Fibroblast of lung (primary cell): Measurements from ENCODE around the gene HSF4. TPM values are rescaled to one million over a fixed set of nuclear protein-coding genes. Genes with fewer than 3 reads are reported as not detected.

Source experiments
- DNase-seq, 2 donors: peaks; one replicate each; pipeline versions ENCODE4 v3.0.0 to v3.0.0-alpha.2; 2010; ENCODE audit warnings: low read depth in 2 of 2
- H2AFZ ChIP-seq: 2 replicates; pipeline ENCODE4 v1.5.1; 2012; ENCODE audit warnings: low read length, control low read depth, inconsistent platforms
- H3K27ac ChIP-seq: 2 replicates; pipeline ENCODE4 v1.5.1; 2011; ENCODE audit warnings: low read length, control low read depth; ENCODE audit not compliant: insufficient read depth
- H3K27me3 ChIP-seq: 2 replicates; pipeline ENCODE4 v1.5.1; 2011; ENCODE audit warnings: mild to moderate bottlenecking, low read length; ENCODE audit not compliant: control insufficient read depth, insufficient read depth
- H3K36me3 ChIP-seq: 2 replicates; pipeline ENCODE4 v1.5.1; 2011; ENCODE audit warnings: low read length; ENCODE audit not compliant: control insufficient read depth, insufficient read depth
- H3K4me1 ChIP-seq: 2 replicates; pipeline ENCODE4 v1.5.1; 2011; ENCODE audit warnings: low read length; ENCODE audit not compliant: control insufficient read depth, insufficient read depth; ENCODE audit errors: extremely low read depth
- H3K4me2 ChIP-seq: 2 replicates; pipeline ENCODE4 v1.5.1; 2011; ENCODE audit warnings: low read length, control low read depth; ENCODE audit not compliant: insufficient read depth; ENCODE audit errors: extremely low read depth
- H3K4me3 ChIP-seq, 4 experiments: fragments of 200-600 bp in 1 of 4; sonication (generic) in 1 of 4; replicated peaks in 1 of 4; 2 replicates each; pipeline ENCODE4 v1.5.1; 2011 to 2016; ENCODE audit warnings: low read length in 4 of 4, low read depth in 3 of 4, mild to moderate bottlenecking in 3 of 4, control low read depth in 2 of 4, inconsistent platforms in 1 of 4, mixed read lengths in 1 of 4; ENCODE audit not compliant: insufficient read depth in 1 of 4; ENCODE audit errors: control extremely low read depth in 1 of 4
- H3K79me2 ChIP-seq: 2 replicates; pipeline ENCODE4 v1.5.1; 2012; ENCODE audit warnings: mild to moderate bottlenecking, low read length, inconsistent platforms; ENCODE audit not compliant: control insufficient read depth, insufficient read depth
- H3K9ac ChIP-seq: 2 replicates; pipeline ENCODE4 v1.5.1; 2011; ENCODE audit warnings: mild to moderate bottlenecking, low read length, control low read depth; ENCODE audit not compliant: insufficient read depth
- H3K9me3 ChIP-seq: 2 replicates; pipeline ENCODE4 v1.5.1; 2012; ENCODE audit warnings: low read depth, low read length; ENCODE audit not compliant: control insufficient read depth, insufficient read depth
- H4K20me1 ChIP-seq: 2 replicates; pipeline ENCODE4 v1.5.1; 2011; ENCODE audit warnings: low read length; ENCODE audit not compliant: control insufficient read depth, insufficient read depth; ENCODE audit errors: extremely low read depth
- EZH2 ChIP-seq: IDR thresholded peaks from 2 replicates; pipeline ENCODE4 v1.5.1; 2012; ENCODE audit warnings: low read length, control low read depth, mild to moderate bottlenecking; ENCODE audit errors: missing control alignments
- polyA plus RNA-seq, 2 donors: library from polyadenylated mRNA; depleted of rRNA in 1 of 2; stranded (reverse) in 1 of 2; unstranded in 1 of 2; fragments of >200 nt; gene quantifications; 2 replicates each; pipeline ENCODE4 v1.2.1, GENCODE V29; 2011 to 2012; ENCODE audit warnings: missing spikeins in 1 of 2
- total RNA-seq: library from RNA; depleted of rRNA; stranded (reverse); fragments of >200 nt; gene quantifications from 2 replicates; pipeline ENCODE4 v1.2.1, GENCODE V29; 2014
- TF ChIP-seq, protein P1 (sequence below), 2 donors: IDR thresholded peaks in 1 of 2; conservative IDR thresholded peaks in 1 of 2; 1 replicate in 1 of 2; 2 replicates in 1 of 2; pipeline ENCODE4 v1.5.1; 2011 to 2012; ENCODE audit warnings: low read length in 2 of 2, control low read depth in 1 of 2, inconsistent platforms in 1 of 2, low read depth in 1 of 2, mild to moderate bottlenecking in 1 of 2

HSF4 gene
- total and polyA plus RNA-seq, 2 donors (not counting 1 experiment from before 2014, with no cell fraction given): 6.4 to 25.8 TPM

DNA sequence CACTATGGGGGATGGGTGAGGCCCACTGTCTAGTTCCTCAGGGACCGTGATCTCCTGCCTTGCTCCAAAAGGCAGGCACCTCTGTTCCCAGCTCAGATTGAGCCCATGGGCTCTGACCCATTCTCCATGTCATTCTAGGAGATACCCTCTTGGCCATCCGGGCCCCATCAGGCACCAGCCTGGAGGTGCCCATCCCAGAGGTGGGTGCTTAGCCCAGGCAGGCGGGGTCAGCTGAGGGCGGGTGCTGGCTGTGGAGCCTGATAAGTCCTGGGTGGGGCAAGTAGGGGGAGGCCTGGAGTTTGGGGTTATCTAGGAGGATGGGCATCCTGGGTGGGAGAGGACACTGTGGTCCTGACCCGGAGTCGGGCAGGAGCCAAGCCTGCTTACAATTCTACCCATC lies 29.7 kb downstream of the HSF4 start:
- H3K4me2 ChIP-seq: no peak overlapping the region
- peaks cover 30% of the 10 kb centered on the region for H3K36me3 ChIP-seq
- no peaks in the 10 kb centered on the region for H3K9me3 ChIP-seq
- H3K9ac ChIP-seq: no peak overlapping the region
- DNase-seq: no peak
- H3K79me2 ChIP-seq: peaks cover 27% of the 10 kb centered on the region
- no peaks in the 10 kb centered on the region for H3K27me3 ChIP-seq
- H3K4me3 ChIP-seq: no peak overlapping the region
- no peak overlapping the region for H2AFZ ChIP-seq
- H3K4me1 ChIP-seq: peaks cover 19% of the 10 kb centered on the region
- H4K20me1 ChIP-seq: no peaks in the 10 kb centered on the region
- no peak for TF ChIP-seq EZH2
- TF ChIP-seq, protein P1, sequence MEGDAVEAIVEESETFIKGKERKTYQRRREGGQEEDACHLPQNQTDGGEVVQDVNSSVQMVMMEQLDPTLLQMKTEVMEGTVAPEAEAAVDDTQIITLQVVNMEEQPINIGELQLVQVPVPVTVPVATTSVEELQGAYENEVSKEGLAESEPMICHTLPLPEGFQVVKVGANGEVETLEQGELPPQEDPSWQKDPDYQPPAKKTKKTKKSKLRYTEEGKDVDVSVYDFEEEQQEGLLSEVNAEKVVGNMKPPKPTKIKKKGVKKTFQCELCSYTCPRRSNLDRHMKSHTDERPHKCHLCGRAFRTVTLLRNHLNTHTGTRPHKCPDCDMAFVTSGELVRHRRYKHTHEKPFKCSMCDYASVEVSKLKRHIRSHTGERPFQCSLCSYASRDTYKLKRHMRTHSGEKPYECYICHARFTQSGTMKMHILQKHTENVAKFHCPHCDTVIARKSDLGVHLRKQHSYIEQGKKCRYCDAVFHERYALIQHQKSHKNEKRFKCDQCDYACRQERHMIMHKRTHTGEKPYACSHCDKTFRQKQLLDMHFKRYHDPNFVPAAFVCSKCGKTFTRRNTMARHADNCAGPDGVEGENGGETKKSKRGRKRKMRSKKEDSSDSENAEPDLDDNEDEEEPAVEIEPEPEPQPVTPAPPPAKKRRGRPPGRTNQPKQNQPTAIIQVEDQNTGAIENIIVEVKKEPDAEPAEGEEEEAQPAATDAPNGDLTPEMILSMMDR (conservative IDR thresholded peaks at IDR 0.05 in 1 of 2, IDR thresholded peaks at IDR 0.05 in 1 of 2; ENCODE audit: low read depth in 1 of 2, low read length in 2 of 2): no peak
- H3K27ac ChIP-seq: no peak overlapping the region

DNA sequence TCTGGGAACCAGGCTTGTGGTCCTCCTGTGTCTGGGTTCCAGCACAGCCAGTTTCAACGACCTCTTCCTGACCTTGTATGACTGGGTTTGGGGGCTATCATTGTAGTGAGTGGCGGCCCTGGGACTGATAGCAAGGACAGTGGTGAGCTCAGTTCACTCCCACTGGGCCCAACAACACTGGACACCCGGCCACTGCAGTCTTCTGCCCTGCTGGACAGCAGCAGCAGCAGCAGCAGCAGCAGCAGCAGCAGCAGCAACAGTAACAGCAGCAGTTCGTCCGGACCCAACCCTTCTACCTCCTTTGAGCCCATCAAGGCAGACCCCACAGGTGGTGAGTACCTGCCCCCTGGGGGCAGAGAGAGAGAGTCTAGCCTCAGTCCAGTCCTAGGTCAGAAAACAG lies 31.1 kb downstream of the HSF4 start:
- Histone ChIP-seq H2AFZ (no peak overlapping the region), H3K79me2 (peaks cover 27% of the 10 kb centered on the region), H3K9me3 (no peaks in the 10 kb centered on the region), H3K27ac (no peak overlapping the region), H3K27me3 (no peaks in the 10 kb centered on the region), H3K4me1 (peaks cover 19% of the 10 kb centered on the region), H3K4me2 (no peak overlapping the region), H3K4me3 (no peak overlapping the region), H4K20me1 (no peaks in the 10 kb centered on the region), H3K9ac (no peak overlapping the region), H3K36me3 (peaks cover 39% of the 10 kb centered on the region)
- DNase-seq: no peak
- TF ChIP-seq, protein P1 (conservative IDR thresholded peaks at IDR 0.05 in 1 of 2, IDR thresholded peaks at IDR 0.05 in 1 of 2; ENCODE audit: low read depth in 1 of 2, low read length in 2 of 2): no peak
- TF ChIP-seq EZH2: no peak

DNA sequence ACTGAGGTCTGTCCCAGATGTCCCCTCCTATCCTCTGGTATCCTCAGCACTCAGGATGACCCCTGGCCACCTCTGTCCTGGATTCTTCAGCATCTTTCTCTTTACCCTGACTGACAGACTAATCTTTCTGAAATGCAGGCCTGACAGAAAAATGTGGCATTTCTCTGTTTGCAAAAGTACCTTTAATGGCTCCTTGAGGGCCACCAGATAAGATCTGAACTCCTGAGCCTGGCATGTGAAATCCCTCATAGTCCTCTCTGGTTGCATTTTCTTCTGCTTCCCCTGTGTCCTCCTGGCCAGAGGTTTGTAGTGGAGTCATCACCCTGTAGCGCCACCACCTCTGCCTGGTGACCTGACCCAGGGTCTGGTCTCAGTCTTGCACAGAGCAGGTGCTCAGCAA lies 32.3 kb downstream of the HSF4 start:
- Histone ChIP-seq H3K4me1 (peaks cover 9% of the 10 kb centered on the region), H3K36me3 (peaks cover 44% of the 10 kb centered on the region), H3K4me3 (no peak overlapping the region), H3K27ac (no peak overlapping the region), H3K9me3 (no peaks in the 10 kb centered on the region), H3K4me2 (no peak overlapping the region), H3K79me2 (peaks cover 27% of the 10 kb centered on the region), H4K20me1 (no peaks in the 10 kb centered on the region), H2AFZ (no peak overlapping the region), H3K27me3 (no peaks in the 10 kb centered on the region), H3K9ac (no peak overlapping the region)
- TF ChIP-seq, protein P1 (conservative IDR thresholded peaks at IDR 0.05 in 1 of 2, IDR thresholded peaks at IDR 0.05 in 1 of 2; ENCODE audit: low read depth in 1 of 2, low read length in 2 of 2): no peak
- TF ChIP-seq EZH2: no peak
- DNase-seq: no peak
